Spleen (tissue), 7 donors: ENCODE results near the gene CKLF.
A peak's percentile ranks its signal among the peaks of the same experiment; 100 is the strongest.

Experiments
- POLR2A ChIP-seq, 3 donors: fragments of 450-650 bp; IDR thresholded peaks; one replicate each; pipeline ENCODE4 v1.5.1; 2017; ENCODE audit warnings: antibody characterized with exemption in 3 of 3, mild to moderate bottlenecking in 1 of 3
- TF ChIP-seq, protein P1 (sequence below), 11 experiments: fragments of 200-600 bp in 7 of 11; fragments of 450-650 bp in 4 of 11; sonication (generic) in 4 of 11; IDR thresholded peaks in 8 of 11; conservative IDR thresholded peaks in 3 of 11; 1 replicate in 7 of 11; 2 replicates in 4 of 11; pipeline versions ENCODE4 v1.4.0 to v1.8.0; 2016 to 2021; ENCODE audit warnings: antibody characterized with exemption in 11 of 11, inconsistent platforms in 4 of 11, mild to moderate bottlenecking in 1 of 11
- donor health status: DM: no; HTN: no; CAD: no; lungs with moderate emphysema.
- donor health status: DM: no; HTN: no; CAD: no.
- donor health status: DM: no; HTN: no; CAD: no.

DNA sequence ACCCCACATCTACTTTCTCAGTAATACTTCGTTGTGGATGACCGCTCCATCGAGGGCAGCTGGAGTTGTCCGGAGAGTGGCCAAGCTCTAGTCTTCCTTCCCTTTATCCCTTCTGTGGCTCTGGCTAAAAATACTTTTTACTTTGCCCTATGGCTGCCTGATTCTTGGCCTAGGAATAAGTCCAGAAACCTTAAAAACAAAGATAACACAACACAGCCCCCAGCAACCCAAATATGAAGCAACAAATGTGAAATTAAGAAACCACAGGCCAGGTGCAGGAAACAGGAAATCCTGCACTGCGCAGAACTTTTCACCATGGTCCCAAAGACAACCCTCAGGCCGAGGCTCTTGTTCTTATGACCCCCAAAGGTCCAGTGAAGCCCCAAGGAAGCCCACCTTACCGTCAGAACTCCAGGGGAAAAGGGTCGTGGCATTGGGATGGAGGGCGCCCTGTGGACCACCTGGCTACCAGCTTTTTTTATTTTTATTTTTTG lies 28.5 kb upstream of the CKLF start:
- TF ChIP-seq POLR2A (IDR thresholded peaks at IDR 0.05): no peak
- TF ChIP-seq, protein P1, sequence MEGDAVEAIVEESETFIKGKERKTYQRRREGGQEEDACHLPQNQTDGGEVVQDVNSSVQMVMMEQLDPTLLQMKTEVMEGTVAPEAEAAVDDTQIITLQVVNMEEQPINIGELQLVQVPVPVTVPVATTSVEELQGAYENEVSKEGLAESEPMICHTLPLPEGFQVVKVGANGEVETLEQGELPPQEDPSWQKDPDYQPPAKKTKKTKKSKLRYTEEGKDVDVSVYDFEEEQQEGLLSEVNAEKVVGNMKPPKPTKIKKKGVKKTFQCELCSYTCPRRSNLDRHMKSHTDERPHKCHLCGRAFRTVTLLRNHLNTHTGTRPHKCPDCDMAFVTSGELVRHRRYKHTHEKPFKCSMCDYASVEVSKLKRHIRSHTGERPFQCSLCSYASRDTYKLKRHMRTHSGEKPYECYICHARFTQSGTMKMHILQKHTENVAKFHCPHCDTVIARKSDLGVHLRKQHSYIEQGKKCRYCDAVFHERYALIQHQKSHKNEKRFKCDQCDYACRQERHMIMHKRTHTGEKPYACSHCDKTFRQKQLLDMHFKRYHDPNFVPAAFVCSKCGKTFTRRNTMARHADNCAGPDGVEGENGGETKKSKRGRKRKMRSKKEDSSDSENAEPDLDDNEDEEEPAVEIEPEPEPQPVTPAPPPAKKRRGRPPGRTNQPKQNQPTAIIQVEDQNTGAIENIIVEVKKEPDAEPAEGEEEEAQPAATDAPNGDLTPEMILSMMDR (IDR thresholded peaks at IDR 0.05 in 8 of 11, conservative IDR thresholded peaks at IDR 0.05 in 3 of 11): peak in 1 of 11 experiments; percentile 5
